Measurements from ENCODE around the gene TNN.

The TNN gene

DNA sequence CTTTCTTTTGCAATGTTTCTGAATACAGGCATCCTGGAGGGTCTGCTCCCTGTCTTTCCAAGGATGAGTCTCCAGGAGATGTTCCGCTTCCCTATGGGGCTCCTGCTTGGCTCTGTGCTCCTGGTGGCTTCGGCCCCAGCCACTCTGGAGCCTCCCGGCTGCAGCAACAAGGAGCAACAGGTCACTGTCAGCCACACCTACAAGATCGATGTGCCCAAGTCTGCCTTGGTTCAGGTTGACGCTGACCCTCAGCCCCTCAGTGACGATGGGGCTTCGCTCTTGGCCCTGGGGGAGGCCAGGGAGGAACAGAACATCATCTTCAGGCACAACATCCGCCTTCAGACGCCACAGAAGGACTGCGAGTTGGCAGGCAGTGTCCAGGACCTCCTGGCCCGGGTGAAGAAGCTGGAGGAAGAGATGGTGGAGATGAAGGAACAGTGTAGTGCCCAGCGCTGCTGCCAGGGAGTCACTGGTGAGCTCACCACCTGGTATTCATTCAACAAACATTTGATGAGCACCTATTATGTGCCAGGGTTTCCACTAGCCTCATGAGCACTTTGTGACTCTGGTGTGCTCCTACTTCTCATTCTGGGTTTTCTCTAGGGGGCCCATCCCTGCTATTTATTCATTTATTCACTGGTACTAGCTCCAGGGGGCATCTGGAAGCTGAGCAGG, 9.9 kb downstream of the TNN start:
- TF ChIP-seq, protein P1, sequence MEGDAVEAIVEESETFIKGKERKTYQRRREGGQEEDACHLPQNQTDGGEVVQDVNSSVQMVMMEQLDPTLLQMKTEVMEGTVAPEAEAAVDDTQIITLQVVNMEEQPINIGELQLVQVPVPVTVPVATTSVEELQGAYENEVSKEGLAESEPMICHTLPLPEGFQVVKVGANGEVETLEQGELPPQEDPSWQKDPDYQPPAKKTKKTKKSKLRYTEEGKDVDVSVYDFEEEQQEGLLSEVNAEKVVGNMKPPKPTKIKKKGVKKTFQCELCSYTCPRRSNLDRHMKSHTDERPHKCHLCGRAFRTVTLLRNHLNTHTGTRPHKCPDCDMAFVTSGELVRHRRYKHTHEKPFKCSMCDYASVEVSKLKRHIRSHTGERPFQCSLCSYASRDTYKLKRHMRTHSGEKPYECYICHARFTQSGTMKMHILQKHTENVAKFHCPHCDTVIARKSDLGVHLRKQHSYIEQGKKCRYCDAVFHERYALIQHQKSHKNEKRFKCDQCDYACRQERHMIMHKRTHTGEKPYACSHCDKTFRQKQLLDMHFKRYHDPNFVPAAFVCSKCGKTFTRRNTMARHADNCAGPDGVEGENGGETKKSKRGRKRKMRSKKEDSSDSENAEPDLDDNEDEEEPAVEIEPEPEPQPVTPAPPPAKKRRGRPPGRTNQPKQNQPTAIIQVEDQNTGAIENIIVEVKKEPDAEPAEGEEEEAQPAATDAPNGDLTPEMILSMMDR (IDR thresholded peaks at IDR 0.05; ENCODE audit: control insufficient read depth, insufficient read depth, low read depth, low read length, missing control alignments), result no peak
- no peak overlapping the region for H3K4me3 ChIP-seq (ENCODE audit: control insufficient read depth, low read depth, low read length)
- DNase-seq (ENCODE audit: low read depth), result no peak

DNA sequence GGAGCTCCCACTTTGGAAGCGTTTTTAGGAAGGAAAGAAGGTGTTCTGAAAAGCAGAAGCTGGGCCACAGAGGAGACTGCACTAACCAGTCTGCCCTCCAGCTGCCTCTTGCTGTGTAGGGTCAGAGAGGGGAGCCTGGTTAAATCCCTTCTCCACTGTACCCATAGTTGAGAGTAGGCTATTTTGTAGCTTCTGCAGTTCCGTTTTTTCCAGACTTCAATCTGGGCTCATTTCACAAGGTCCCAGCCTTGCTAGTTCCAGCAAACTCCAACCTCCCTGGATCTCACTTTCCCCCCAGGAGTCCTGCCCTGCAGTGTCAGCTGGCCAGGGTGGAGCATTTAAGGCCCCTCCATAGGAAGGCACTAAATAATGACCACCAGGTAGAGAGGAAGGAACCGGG, 11.0 kb downstream of the TNN start:
- TF ChIP-seq, protein P1 (IDR thresholded peaks at IDR 0.05; ENCODE audit: control insufficient read depth, insufficient read depth, low read depth, low read length, missing control alignments), result no peak
- no peak for DNase-seq (ENCODE audit: low read depth)
- no peak overlapping the region for H3K4me3 ChIP-seq (ENCODE audit: control insufficient read depth, low read depth, low read length)

DNA sequence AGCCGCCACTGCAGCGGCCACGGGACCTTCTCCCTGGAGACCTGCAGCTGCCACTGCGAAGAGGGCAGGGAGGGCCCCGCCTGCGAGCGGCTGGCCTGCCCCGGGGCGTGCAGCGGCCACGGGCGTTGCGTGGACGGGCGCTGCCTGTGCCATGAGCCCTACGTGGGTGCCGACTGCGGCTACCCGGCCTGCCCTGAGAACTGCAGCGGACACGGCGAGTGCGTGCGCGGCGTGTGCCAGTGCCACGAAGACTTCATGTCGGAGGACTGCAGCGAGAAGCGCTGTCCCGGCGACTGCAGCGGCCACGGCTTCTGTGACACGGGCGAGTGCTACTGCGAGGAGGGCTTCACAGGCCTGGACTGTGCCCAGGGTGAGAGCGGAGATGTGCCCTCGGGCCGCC, 11.7 kb downstream of the TNN start:
- no peak overlapping the region for H3K4me3 ChIP-seq (ENCODE audit: control insufficient read depth, low read depth, low read length)
- TF ChIP-seq, protein P1 (IDR thresholded peaks at IDR 0.05; ENCODE audit: control insufficient read depth, insufficient read depth, low read depth, low read length, missing control alignments), result no peak
- DNase-seq (ENCODE audit: low read depth), result no peak

DNA sequence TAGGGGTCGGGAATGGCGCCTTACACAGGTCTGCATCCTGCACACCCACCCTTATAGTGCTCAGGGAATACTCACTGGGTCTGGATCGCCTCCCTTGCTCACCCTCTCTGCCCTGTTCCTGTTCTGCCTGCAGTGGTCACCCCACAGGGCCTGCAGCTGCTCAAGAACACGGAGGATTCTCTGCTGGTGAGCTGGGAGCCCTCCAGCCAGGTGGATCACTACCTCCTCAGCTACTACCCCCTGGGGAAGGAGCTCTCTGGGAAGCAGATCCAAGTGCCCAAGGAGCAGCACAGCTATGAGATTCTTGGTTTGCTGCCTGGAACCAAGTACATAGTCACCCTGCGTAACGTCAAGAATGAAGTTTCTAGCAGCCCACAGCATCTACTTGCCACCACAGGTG, 12.4 kb downstream of the TNN start:
- H3K4me3 ChIP-seq (ENCODE audit: control insufficient read depth, low read depth, low read length), result no peak overlapping the region
- TF ChIP-seq, protein P1 (IDR thresholded peaks at IDR 0.05; ENCODE audit: control insufficient read depth, insufficient read depth, low read depth, low read length, missing control alignments), result no peak
- no peak for DNase-seq (ENCODE audit: low read depth)

DNA sequence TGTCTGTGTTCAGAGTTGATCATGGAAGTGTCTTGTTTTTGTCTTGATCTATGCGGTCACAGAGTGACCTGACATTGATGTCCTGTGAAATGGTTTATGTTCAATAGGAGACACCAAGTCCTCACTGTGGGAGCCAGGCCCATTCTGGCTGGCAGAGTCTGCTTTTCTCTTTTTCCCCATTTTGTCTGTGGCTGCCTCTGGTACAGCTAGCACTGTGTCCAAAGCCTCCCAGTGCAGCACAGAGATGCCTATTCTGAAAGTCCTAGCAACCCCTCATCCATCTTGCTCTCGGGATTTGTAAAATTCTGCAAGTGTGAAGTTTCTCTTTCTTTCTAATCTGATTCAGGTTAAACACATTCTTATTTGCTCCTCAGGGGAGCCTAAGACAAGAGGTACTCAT, 14.3 kb downstream of the TNN start:
- DNase-seq (ENCODE audit: low read depth), result no peak
- no peak overlapping the region for H3K4me3 ChIP-seq (ENCODE audit: control insufficient read depth, low read depth, low read length)
- TF ChIP-seq, protein P1 (IDR thresholded peaks at IDR 0.05; ENCODE audit: control insufficient read depth, insufficient read depth, low read depth, low read length, missing control alignments), result no peak

DNA sequence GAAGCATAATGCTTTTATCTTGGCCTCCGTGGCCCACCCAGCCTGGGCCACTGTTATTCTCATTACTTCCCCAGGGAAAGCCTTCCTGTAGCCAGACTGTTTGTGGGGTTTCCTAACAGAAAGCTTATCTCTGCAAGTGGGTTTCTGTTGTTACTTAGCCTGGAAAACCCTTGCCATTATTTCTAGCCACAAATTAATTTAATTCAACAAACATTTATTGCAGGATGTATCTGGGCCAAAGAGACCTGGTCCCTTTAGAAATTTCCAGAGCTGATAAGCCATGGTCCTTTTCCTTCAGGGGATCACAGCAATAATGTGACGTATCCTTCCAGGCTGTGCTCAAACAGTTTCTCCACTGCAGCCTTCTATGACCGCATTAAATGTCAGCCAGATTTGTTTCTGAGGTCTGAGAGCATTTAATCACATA, 20.9 kb downstream of the TNN start:
- DNase-seq (ENCODE audit: low read depth), result no peak
- TF ChIP-seq, protein P1 (IDR thresholded peaks at IDR 0.05; ENCODE audit: control insufficient read depth, insufficient read depth, low read depth, low read length, missing control alignments), result no peak

More for the DNA sequence above, 20.9 kb downstream of the TNN start:
- H3K4me3 ChIP-seq (ENCODE audit: control insufficient read depth, low read depth, low read length), result no peak overlapping the region
